GM18526 (cell line): ENCODE results near the gene FBXW8.

Experiments
- POLR2A ChIP-seq: IDR thresholded peaks from 3 replicates; pipeline ENCODE4 v1.6.1; 2011; ENCODE audit not compliant: insufficient read length; ENCODE audit errors: extremely low read depth

The FBXW8 gene

DNA sequence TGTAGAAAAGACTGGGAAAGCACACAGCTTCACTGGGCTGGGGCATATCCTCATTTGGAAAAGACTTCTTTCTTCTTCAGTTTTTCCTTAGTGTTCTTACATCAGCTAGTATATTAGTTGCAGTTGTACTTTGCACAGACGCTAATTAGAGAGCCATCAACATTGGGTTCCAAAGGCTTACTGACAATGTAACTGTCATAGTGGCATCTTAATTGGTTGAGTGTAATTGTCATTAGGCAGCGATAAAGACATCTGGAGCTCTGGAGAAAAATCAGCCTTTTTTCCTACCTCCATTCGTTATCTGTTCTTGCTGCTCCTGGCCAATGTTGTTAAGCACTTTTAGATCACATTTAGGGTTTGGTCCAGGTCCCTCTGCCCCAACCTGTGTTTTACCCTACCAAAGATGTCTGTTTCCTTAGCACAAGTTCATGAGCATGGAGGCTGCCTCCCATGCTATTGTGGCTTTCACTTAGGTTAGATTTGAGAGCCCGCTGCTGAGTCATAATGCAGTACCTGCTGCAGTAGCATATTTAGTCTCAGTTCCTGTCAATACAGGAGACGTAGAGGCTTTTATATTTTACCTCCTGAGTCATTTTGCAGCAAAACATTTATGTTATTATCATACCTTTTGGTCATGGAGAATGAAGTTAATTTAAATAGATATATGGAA is 49.2 kb downstream of the FBXW8 start:
- TF ChIP-seq POLR2A = no peak

DNA sequence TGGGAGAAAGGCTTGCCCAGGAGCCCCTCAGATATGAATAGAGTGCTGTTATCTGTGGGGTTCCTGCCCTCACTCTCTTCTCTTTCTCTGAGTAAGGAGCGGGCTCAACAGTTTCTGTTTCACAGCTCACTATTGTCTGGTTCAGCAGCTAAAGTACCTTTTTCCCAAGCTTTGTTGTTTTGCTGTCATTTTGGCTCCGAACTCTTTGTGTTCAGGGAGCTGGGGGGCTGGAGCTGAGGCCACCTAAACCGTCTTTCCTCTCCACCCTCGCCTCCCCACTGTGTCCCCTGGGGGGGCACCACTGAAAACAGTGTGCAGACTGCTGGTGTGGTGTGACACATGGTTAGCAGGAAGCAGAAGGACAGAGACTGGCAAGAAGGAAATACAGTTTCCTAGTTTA is 51.4 kb downstream of the FBXW8 start:
- no peak for TF ChIP-seq POLR2A

DNA sequence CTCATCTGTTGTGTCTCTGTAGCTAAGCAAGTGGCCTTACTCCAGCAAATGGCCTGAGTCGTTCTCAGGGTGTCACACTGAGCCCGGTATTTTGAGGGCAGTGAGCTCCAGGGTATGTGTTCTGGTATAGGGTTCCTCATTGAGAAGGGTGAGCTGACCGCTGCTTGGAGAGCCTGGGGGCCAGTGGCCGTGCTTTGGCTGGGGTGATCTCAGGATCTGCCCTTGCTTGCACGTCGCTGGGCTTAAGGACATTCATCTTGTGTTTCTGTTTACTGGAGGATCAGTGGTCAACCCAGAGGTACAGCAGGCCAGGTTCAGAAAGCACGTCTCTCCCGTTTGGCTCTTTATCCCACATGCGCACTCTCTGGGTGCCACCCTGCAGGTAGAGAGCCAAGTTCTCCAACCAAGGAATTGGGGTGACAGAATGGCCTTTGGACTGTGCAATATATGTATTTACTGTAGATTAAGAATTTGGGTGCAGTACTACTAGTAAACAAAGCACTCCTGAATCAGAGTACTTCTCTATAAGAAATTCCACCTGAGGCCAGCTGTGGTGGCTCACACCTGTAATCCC is 52.1 kb downstream of the FBXW8 start:
- no peak for TF ChIP-seq POLR2A

GRCh38 chr12:116964054-116965050 is 53.6 kb downstream of the FBXW8 start:
- no peak for TF ChIP-seq POLR2A

DNA sequence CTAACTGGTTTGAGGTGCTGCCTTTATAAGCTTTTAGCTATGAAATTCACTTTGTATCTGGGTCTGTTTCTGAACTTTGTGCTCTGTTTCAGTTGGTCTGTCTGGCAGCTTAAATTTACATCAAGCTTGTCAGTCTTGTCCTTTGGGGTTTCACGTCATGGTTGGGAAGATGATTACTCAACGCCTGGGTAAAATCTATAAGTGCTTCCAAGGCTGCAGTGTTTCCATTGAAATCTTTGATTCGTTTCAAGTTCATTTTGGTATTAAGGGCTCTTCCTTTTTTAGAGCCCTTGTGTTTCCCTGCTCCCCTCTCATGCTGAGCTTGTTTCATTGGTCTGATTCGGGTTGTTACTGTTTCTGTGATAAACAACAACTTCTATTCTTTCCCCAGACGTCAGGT is 58.2 kb downstream of the FBXW8 start:
- TF ChIP-seq POLR2A = no peak

- no peak for TF ChIP-seq POLR2A
Measured at GRCh38 chr12:116969615-116970585, 59.1 kb downstream of the FBXW8 start.

- no peak for TF ChIP-seq POLR2A
Measured at GRCh38 chr12:116971222-116971621, 60.5 kb downstream of the FBXW8 start.

GRCh38 chr12:116975779-116976393 is 65.1 kb downstream of the FBXW8 start:
- TF ChIP-seq POLR2A = no peak

DNA sequence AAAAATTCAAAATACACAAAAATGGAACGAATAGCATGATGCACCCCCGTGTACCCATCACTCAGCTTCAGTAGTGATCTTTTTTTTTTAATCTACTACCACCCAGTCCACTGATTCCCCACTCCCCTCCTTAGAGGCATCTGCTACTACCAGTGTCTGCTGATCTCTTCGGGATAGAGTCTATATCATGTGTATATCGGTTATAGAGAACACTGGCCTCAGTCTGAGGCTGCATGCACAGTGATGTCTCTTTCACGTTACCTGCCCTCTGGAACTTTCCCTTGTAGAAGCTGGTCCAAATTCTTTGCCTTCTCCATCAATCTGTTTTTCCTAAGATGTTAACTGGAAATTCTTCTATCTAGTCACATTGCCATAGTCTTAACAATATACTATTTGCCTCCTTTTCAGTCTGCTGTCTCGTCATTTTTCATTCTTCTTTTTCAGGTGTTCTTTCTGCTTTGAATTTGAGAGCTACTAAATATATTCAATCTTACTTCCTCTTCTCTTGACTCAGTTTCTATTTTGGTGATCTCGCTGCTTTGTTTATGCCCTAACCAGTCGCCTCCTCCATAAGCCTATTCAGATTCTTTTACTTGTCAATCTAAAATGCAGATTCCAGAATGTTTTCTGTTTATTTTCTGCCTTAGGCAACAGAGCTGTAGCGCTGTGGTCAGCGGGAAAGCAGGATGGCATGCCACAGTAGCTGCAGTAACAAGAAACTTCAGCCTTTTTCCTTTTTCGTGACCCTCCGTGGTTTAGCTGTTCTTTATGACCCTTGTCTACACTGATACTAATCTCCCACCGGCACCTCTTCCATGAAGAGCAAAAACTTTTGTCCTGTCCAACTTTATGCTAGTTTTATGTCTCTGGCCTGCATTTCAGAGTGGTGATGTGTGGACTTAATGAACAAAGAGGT is 67.0 kb downstream of the FBXW8 start:
- no peak for TF ChIP-seq POLR2A

GRCh38 chr12:116978791-116979508 is 68.2 kb downstream of the FBXW8 start:
- TF ChIP-seq POLR2A = no peak

DNA sequence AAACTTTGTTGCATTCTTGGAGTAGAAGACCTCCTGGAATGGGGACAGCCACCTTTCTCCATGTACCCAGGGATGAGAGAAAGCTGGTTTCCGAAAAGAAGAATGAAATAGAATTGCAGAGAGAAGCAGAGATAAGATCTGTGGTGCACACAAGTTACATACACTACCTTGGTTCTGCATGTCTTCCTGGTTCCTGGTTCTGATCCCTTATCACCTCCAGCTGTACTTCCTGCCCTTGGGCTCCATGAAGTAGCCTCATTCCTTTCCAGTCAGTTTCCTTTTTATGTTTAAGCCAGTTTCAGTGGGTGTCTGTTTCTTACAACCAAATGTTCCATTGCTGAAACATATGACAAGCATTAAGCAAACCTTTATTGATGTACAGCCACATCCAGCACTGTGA is 69.3 kb downstream of the FBXW8 start:
- TF ChIP-seq POLR2A = no peak

DNA sequence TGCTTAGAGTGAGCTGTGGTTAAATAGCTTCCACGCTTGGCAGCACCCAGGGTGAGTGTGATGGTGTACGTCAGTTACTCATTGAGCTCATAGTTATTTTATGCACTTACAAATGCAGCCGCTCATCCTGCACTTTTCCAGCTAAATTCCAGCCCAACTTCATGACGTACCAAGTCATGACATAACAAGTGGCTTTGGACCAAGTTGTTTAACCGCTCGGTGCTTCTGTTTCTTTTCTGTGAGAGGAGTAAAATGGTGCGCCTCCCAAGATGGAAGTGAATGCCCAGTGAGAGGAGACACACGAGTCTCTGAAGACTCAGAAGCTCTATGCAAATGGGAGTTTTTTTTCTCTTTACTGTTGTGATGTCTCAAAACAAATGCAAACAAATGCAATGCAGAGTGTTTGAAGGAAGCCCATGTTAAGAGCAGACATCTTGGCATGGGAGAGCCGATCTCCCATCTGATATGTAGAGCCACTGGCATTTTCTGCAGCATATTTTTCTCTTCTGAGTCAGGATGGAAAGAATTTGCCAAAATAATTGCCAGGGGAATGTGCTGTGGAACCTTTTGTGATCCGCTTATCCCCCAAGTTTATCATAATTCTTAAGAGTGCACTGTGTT is 72.2 kb downstream of the FBXW8 start:
- TF ChIP-seq POLR2A = no peak
